Naive thymus-derived CD4-positive, alpha-beta T cell (primary cell): ENCODE measurements around the gene ZC3H10. TPM values are rescaled to one million over a fixed set of nuclear protein-coding genes. Genes with fewer than 3 reads are reported as not detected.
"Not testable (repeated sequence)": the region's sequence is repeated elsewhere in the genome, so short reads cannot be mapped to it uniquely, and the experiment has no call there.

Source experiments
- ATAC-seq: fragments of 150-1000 bp; cut with Tn5 transposase; 2 replicates; pipeline ENCODE4 v1.10.0; 2021; ENCODE audit warnings: mild to moderate bottlenecking, moderate library complexity
- CTCF ChIA-PET: fragments of 350-600 bp; sonication (Branson Sonifier 250); formaldehyde crosslinking; loops from one replicate; lab custom pipeline; 2021; ENCODE audit warnings: antibody characterized with exemption; lab: Charles Lee
- POLR2A ChIA-PET: fragments of 350-600 bp; sonication (Branson Sonifier 250); formaldehyde crosslinking; loops from one replicate; lab custom pipeline; 2021; ENCODE audit warnings: antibody characterized with exemption, inconsistent platforms; lab: Charles Lee
- DNase-seq, 9 donors: peaks; one replicate each; pipeline versions ENCODE4 v3.0.0 to v3.0.0-alpha.2; 2020 to 2022; ENCODE audit warnings: mixed read lengths in 1 of 9
- H3K27ac ChIP-seq: one replicate; pipeline ENCODE4 v1.7.0; 2013; ENCODE audit warnings: mild to moderate bottlenecking, low read depth, low read length, moderate library complexity
- H3K27me3 ChIP-seq, 2 donors: one replicate each; pipeline ENCODE4 v1.7.0; 2013; ENCODE audit warnings: low read length in 2 of 2, mild to moderate bottlenecking in 2 of 2, moderate library complexity in 2 of 2; ENCODE audit not compliant: control insufficient read depth in 2 of 2, insufficient read depth in 2 of 2
- H3K36me3 ChIP-seq, 3 experiments: 1 replicate in 2 of 3; 2 replicates in 1 of 3; pipeline ENCODE4 v1.7.0; 2013; ENCODE audit warnings: low read length in 3 of 3, mild to moderate bottlenecking in 3 of 3, moderate library complexity in 1 of 3; ENCODE audit not compliant: insufficient read depth in 3 of 3, control insufficient read depth in 2 of 3
- H3K4me1 ChIP-seq, 2 donors: one replicate each; pipeline ENCODE4 v1.7.0; 2013; ENCODE audit warnings: low read length in 2 of 2, mild to moderate bottlenecking in 2 of 2, moderate library complexity in 1 of 2; ENCODE audit not compliant: control insufficient read depth in 2 of 2, insufficient read depth in 2 of 2
- H3K4me3 ChIP-seq: 2 replicates; pipeline ENCODE4 v1.7.0; 2013; ENCODE audit warnings: mild to moderate bottlenecking, low read length
- H3K9me3 ChIP-seq, 3 experiments: 1 replicate in 2 of 3; 2 replicates in 1 of 3; pipeline ENCODE4 v1.7.0; 2013; ENCODE audit warnings: low read length in 3 of 3; ENCODE audit not compliant: control insufficient read depth in 2 of 3
- H3K27ac Mint-ChIP-seq, 9 donors: one replicate each; pipeline ENCODE4 v1.8.0; 2020 to 2022; ENCODE audit warnings: mixed read lengths in 9 of 9, mild to moderate bottlenecking in 8 of 9, moderate library complexity in 5 of 9, inconsistent platforms in 2 of 9
- H3K27me3 Mint-ChIP-seq, 5 donors: one replicate each; pipeline ENCODE4 v1.8.0; 2021 to 2022; ENCODE audit warnings: mixed read lengths in 5 of 5, mild to moderate bottlenecking in 1 of 5
- H3K36me3 Mint-ChIP-seq, 5 donors: one replicate each; pipeline ENCODE4 v1.8.0; 2020 to 2022; ENCODE audit warnings: mixed read lengths in 5 of 5, mild to moderate bottlenecking in 3 of 5, inconsistent platforms in 1 of 5
- H3K4me1 Mint-ChIP-seq, 7 donors: one replicate each; pipeline ENCODE4 v1.8.0; 2020 to 2022; ENCODE audit warnings: mixed read lengths in 7 of 7, mild to moderate bottlenecking in 3 of 7, inconsistent platforms in 1 of 7
- H3K4me3 Mint-ChIP-seq, 10 donors: one replicate each; pipeline ENCODE4 v1.8.0; 2020 to 2022; ENCODE audit warnings: mild to moderate bottlenecking in 10 of 10, mixed read lengths in 10 of 10, moderate library complexity in 6 of 10, inconsistent platforms in 2 of 10
- H3K9me3 Mint-ChIP-seq, 11 donors: one replicate each; pipeline ENCODE4 v1.8.0; 2020 to 2022; ENCODE audit warnings: mixed read lengths in 11 of 11, mild to moderate bottlenecking in 4 of 11, inconsistent platforms in 1 of 11, moderate library complexity in 1 of 11
- intact Hi-C, 2 donors: fragments of 100-400 bp; cut with micrococcal nuclease; formaldehyde crosslinking; loops; one replicate each; pipeline ENCODE4 v1.15.1; 2023
- polyA plus RNA-seq, 2 donors: library from polyadenylated mRNA; unstranded; fragments of 300-500 nt; fragmentation: Illumina TruSeq; gene quantifications; one replicate each; pipeline ENCODE4 v1.2.3, GENCODE V29; 2021
- total RNA-seq, 6 experiments: library from RNA in 5 of 6; stranded (reverse) in 5 of 6; gene quantifications; 1 replicate in 5 of 6; 2 replicates in 1 of 6; pipeline ENCODE4 v1.2.3 and lab custom pipeline; 2021 to 2026

Gene ZC3H10
- total and polyA plus RNA-seq, 7 experiments from 2014 or later: 2.4 to 16.3 (median 8.5) TPM

DNA sequence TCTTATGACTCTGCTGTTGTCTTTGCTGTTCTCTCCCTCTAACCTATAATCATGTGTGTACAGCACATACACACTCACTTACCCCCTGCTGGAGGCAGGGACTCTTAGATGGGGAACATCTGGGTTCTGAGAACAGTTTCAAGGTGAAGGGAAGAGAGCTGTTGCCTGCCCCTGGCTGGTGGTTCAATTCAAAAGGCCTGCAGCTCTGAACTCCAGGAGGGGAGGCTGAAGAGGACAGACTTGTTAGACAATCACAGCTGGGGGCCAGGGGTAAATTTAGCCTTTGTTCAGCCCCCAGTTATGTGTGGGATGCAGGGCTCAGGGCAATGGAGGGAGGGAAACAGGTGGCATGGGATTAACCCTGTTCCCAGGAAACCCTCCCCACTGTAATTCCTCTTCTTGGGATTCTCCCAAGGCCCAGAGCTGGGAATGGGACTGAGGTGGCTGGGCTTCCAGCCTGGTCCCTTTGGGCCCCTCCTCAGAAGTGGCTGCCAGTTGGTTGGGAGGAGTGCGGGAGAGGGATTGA, 36.2 kb downstream of the ZC3H10 start:
- Histone ChIP-seq H3K36me3 (peaks cover 0 to 7% (median 0%) of the 10 kb centered on the region in 3 experiments), H3K27ac (no peak overlapping the region), H3K27me3 (no peaks in the 10 kb centered on the region), H3K4me3 (no peak overlapping the region), H3K4me1 (peaks cover 25 to 26% of the 10 kb centered on the region in 2 donors), H3K9me3 (no peaks in the 10 kb centered on the region)
- intact Hi-C loops: loop anchor here (5.0 kb wide), 3 partner anchors 68 to 1693 kb away; partner anchors contain the start of genes CTDSP2 (in 1 of the 2), NABP2 (in 1 of the 2), PYM1 (in 1 of the 2) and RNF41 (in 1 of the 2)
- no peak for ATAC-seq
- H3K36me3 Mint-ChIP-seq: peaks cover 0 to 29% (median 0%) of the 10 kb centered on the region in 5 donors
- H3K4me3 Mint-ChIP-seq: peak overlapping the region in 2 of 10 donors; percentile 32 to 68
- ChIA-PET POLR2A (interaction anchor here (1.0 to 12.7 kb wide), 6 partner anchors 16 to 50 kb away, joined by 3 to 161 read pairs (median 4); partner anchors contain the start of genes ESYT1, PA2G4 and SMARCC2), CTCF (interaction anchor here (0.6 kb wide), 1 partner anchor 198 kb away, joined by 4 read pairs; no protein-coding TSS in a partner anchor)
- H3K27me3 Mint-ChIP-seq: no peaks in the 10 kb centered on the region
- H3K27ac Mint-ChIP-seq: peak overlapping the region in 1 of 9 donors; percentile 51
- no peak for DNase-seq
- no peaks in the 10 kb centered on the region for H3K9me3 Mint-ChIP-seq
- H3K4me1 Mint-ChIP-seq: peaks cover 24 to 63% (median 48%) of the 10 kb centered on the region in 7 donors

DNA sequence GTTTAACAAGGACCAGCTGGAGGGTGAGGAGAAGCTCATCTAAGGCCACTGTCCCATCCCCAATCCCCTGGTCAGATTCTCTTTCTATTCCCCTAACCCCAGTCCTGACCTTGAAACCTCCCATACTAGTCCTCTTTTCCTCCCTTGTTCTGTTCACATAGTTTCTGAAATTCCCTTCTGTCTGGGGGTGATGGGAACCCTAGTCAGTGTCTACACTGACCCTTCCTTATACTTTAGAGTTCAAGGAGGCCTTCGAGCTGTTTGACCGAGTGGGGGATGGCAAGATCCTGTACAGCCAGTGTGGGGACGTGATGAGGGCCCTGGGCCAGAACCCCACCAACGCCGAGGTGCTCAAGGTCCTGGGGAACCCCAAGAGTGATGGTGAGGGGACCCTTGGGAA, 36.8 kb downstream of the ZC3H10 start:
- no peaks in the 10 kb centered on the region for H3K9me3 Mint-ChIP-seq
- ATAC-seq (no peak), DNase-seq (no peak)
- peaks cover 0 to 31% (median under 1%) of the 10 kb centered on the region in 5 donors for H3K36me3 Mint-ChIP-seq
- peaks cover 29 to 64% (median 54%) of the 10 kb centered on the region in 7 donors for H3K4me1 Mint-ChIP-seq
- H3K36me3 ChIP-seq: peaks cover 0 to 7% (median 0%) of the 10 kb centered on the region in 3 experiments
- intact Hi-C loops: loop anchor here (5.0 kb wide), 4 partner anchors 67 to 1692 kb away; partner anchors contain the start of genes CTDSP2 (in 1 of the 2), NABP2 (in 1 of the 2), PYM1 (in 1 of the 2) and RAB5B (in 1 of the 2)
- no peak overlapping the region for H3K27ac ChIP-seq
- ChIA-PET POLR2A (interaction anchor here (0.5 to 12.7 kb wide), 9 partner anchors 10 to 139 kb away, joined by 3 to 161 read pairs (median 4); partner anchors contain the start of genes ESYT1, PA2G4 and SMARCC2), CTCF (interaction anchor here (0.6 kb wide), 1 partner anchor 199 kb away, joined by 4 read pairs; no protein-coding TSS in a partner anchor)
- peak overlapping the region in 2 of 10 donors; percentile 32 to 56 for H3K4me3 Mint-ChIP-seq
- H3K9me3 ChIP-seq: no peaks in the 10 kb centered on the region
- H3K27ac Mint-ChIP-seq: peak overlapping the region in 2 of 9 donors; percentile 10 to 31
- no peaks in the 10 kb centered on the region for H3K27me3 ChIP-seq
- H3K4me1 ChIP-seq: peaks cover 29 to 31% of the 10 kb centered on the region in 2 donors
- H3K27me3 Mint-ChIP-seq: no peaks in the 10 kb centered on the region
- no peak overlapping the region for H3K4me3 ChIP-seq

DNA sequence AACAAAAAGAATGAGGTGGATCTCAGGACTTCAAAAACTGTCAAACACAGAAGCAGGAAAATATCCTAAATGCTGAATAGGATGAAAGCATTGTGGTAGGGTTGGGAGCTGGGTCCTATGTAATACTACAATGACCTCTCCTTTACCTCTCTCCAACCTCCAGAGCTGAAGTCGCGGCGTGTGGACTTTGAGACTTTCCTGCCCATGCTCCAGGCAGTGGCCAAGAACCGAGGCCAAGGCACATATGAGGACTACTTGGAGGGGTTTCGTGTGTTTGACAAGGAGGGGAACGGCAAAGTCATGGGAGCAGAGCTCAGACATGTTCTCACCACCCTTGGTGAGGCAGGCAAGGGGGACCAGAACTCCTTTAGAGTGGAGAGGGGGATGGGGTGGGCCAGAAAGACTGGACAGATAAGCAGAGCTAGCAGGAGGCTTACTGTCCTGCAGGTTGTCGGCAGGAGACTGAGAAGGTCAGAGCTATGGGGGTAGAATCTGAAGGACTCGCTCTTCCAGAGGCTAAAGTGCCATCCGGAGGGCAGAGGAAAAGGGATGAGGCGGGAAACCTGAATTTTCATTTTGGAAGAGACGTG, 37.3 kb downstream of the ZC3H10 start:
- Histone ChIP-seq H3K27ac (no peak overlapping the region), H3K36me3 (peaks cover 0 to 9% (median 0%) of the 10 kb centered on the region in 3 experiments), H3K4me3 (no peak overlapping the region), H3K4me1 (peaks cover 35 to 36% of the 10 kb centered on the region in 2 donors), H3K9me3 (no peaks in the 10 kb centered on the region), H3K27me3 (no peaks in the 10 kb centered on the region)
- CTCF ChIA-PET: interaction anchor here (0.7 to 1.8 kb wide), 4 partner anchors 26 to 176 kb away, joined by 3 to 7 read pairs (median 4); partner anchors contain the start of genes SMARCC2 and ZC3H10
- intact Hi-C loops: loop anchor here in 1 of 2 donors (5.0 kb wide), 1 partner anchor 183 kb away; the partner anchor contains the start of gene RAB5B
- Mint-ChIP-seq H3K27me3 (no peaks in the 10 kb centered on the region), H3K4me3 (peak overlapping the region in 9 of 10 donors; percentile 0 to 56 (median 41)), H3K36me3 (peaks cover 0 to 34% (median 6%) of the 10 kb centered on the region in 5 donors), H3K4me1 (peaks cover 31 to 64% (median 55%) of the 10 kb centered on the region in 7 donors), H3K9me3 (no peaks in the 10 kb centered on the region), H3K27ac (peak overlapping the region in 3 of 9 donors; percentile 10 to 65 (median 31))
- no peak for ATAC-seq
- POLR2A ChIA-PET: interaction anchor here (0.5 to 12.7 kb wide), 7 partner anchors 9 to 140 kb away, joined by 3 to 161 read pairs (median 4); partner anchors contain the start of genes ESYT1, PA2G4 and SMARCC2
- no peak for DNase-seq

DNA sequence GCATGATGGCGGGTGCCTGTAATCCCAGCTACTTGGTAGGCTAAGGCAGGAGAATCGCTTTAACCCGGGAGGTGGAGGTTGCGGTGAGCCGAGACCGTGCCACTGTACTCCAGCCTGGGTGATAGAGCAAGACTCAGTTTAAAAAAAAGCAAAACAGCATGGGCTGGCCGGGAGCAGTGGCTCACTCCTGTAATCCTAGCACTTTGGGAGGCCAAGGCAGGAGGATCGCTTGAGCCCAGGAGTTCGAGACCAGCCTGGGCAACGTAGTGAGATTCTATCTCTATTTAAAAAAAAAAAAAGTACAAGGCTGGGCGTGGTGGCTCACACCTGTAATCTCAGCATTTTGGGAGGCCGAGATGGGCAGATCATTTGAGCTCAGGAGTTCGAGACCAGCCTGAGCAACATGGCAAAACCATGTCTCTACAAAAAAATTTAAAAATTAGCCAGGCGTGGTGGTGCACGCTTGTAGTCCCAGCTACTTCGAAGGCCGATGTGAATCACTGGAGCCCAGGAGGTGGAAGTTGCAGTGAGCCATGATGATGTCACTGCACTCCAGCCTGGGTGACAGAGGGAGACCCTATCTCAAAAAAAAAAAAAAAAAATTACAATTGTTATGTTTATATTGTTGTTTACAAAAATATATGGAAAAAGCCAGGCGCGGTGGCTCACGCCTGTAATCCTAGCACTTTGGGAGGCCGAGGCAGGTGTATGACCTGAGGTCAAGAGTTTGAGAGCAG, 38.6 kb downstream of the ZC3H10 start:
- H3K36me3 ChIP-seq: peaks cover 4 to 22% (median 9%) of the 10 kb centered on the region in 3 experiments
- H3K9me3 ChIP-seq, DNase-seq, H3K27me3 Mint-ChIP-seq, H3K27me3 ChIP-seq, H3K4me3 ChIP-seq, ATAC-seq, H3K9me3 Mint-ChIP-seq: not testable (repeated sequence)
- peak overlapping the region; percentile 98 for H3K27ac ChIP-seq
- Mint-ChIP-seq H3K4me1 (peaks cover 31 to 64% (median 56%) of the 10 kb centered on the region in 7 donors), H3K27ac (peak overlapping the region; percentile 88 to 99 (median 97)), H3K36me3 (peaks cover 0 to 40% (median 10%) of the 10 kb centered on the region in 5 donors), H3K4me3 (peak overlapping the region; percentile 94 to 99 (median 96))
- POLR2A ChIA-PET: interaction anchor here (0.6 to 12.7 kb wide), 5 partner anchors 19 to 407 kb away, joined by 3 to 161 read pairs (median 3); partner anchors contain the start of genes ESYT1 and ZC3H10
- H3K4me1 ChIP-seq: peaks cover 32 to 39% of the 10 kb centered on the region in 2 donors
- CTCF ChIA-PET: interaction anchor here (0.6 to 1.8 kb wide), 3 partner anchors 27 to 38 kb away, joined by 3 to 7 read pairs (median 5); partner anchors contain the start of gene SMARCC2
- intact Hi-C loops: loop anchor here in 1 of 2 donors (1.0 to 5.0 kb wide), 2 partner anchors 18 to 184 kb away; partner anchors contain the start of gene RAB5B

DNA sequence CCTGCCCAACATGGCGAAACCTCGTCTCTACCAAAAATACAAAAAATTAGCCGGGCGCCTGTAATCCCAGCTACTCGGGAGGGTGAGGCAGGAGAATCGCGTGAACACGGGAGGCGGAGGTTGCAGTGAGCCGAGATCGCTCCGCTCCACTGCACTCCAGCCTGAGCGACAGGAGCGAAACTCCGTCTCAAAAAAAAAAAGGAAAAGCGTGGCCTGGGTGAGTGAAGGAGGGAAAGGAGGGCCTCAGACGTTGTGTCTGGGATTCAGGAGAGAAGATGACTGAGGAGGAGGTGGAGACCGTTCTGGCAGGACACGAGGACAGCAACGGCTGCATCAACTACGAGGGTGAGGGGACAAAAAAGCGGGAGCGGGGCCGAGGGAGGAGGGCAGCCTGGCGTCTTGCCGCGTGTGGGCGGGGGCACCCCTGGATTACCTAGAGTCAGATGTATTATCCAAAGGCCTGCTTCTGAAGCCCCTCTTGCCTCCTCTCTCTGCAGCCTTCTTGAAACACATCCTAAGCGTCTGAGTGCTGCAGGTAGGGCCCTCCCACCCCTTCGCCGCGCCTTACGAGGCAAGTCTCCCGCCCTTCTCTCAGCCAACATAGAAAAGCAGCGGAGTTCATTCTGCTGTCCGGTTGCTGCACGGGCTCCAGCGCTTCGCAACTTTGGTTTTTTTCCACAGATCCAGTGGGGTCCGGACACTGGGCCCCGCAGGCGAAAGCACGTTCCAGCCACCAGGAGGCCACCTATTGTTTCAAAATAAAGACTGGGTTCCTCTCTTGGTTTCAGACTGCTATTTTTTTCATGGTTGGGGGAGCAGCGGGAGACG, 39.3 kb downstream of the ZC3H10 start:
- peaks cover 0 to 40% (median 10%) of the 10 kb centered on the region in 5 donors for H3K36me3 Mint-ChIP-seq
- peaks cover 4 to 30% (median 14%) of the 10 kb centered on the region in 3 experiments for H3K36me3 ChIP-seq
- ATAC-seq (peak; percentile 49), DNase-seq (peak; percentile 26 to 75 (median 67))
- H3K9me3 Mint-ChIP-seq: no peaks in the 10 kb centered on the region
- H3K4me3 ChIP-seq: peak overlapping the region; percentile 83
- peak overlapping the region; percentile 98 for H3K27ac ChIP-seq
- POLR2A ChIA-PET: interaction anchor here (0.6 to 12.7 kb wide), 9 partner anchors 10 to 406 kb away, joined by 3 to 161 read pairs (median 4); partner anchors contain the start of genes ESYT1, RPL41, SMARCC2 and ZC3H10
- H3K27ac Mint-ChIP-seq: peak overlapping the region; percentile 88 to 99 (median 97)
- no peaks in the 10 kb centered on the region for H3K27me3 ChIP-seq
- H3K27me3 Mint-ChIP-seq: no peaks in the 10 kb centered on the region
- intact Hi-C loops: loop anchor here (1.0 to 5.0 kb wide), 9 partner anchors 19 to 203 kb away; partner anchors contain the start of genes SMARCC2 (in 2 of the 2), ZC3H10 (in 2 of the 2), NABP2 (in 1 of the 2) and RAB5B (in 1 of the 2)
- H3K9me3 ChIP-seq: no peaks in the 10 kb centered on the region
- peak overlapping the region; percentile 94 to 99 (median 96) for H3K4me3 Mint-ChIP-seq
- peaks cover 31 to 62% (median 57%) of the 10 kb centered on the region in 7 donors for H3K4me1 Mint-ChIP-seq
- CTCF ChIA-PET: interaction anchor here (1.8 to 3.8 kb wide), 2 partner anchors 32 to 38 kb away, joined by 5 to 15 read pairs; partner anchors contain the start of genes SMARCC2 and ZC3H10
- peaks cover 30 to 33% of the 10 kb centered on the region in 2 donors for H3K4me1 ChIP-seq
